OCI-LY7 (cell line): Measurements from ENCODE around the gene TUBB6. TPM values are rescaled to one million over a fixed set of nuclear protein-coding genes. Genes with fewer than 3 reads are reported as not detected.

Experiments used
- BruUV-seq: library from RNA; stranded (reverse); fragments of 400-500 nt; replicated peaks from 2 replicates; lab custom pipeline; 2021; lab: Mats Ljungman, UMichigan
- CTCF ChIA-PET: fragments of 300-600 bp; sonication (Branson Sonifier 250); formaldehyde crosslinking; loops from one replicate; lab custom pipeline; 2022; ENCODE audit warnings: antibody characterized with exemption; ENCODE audit not compliant: unreplicated experiment; lab: Charles Lee
- POLR2A ChIA-PET: fragments of 300-600 bp; sonication (Branson Sonifier 250); formaldehyde crosslinking; loops from one replicate; lab custom pipeline; 2022; ENCODE audit warnings: antibody characterized with exemption; lab: Charles Lee
- DNase-seq: peaks from one replicate; pipeline ENCODE4 v3.0.0-alpha.2; 2015; ENCODE audit warnings: low spot score
- H2AFZ ChIP-seq: fragments of 200-600 bp; sonication (generic), shearing (Covaris generic); 2 replicates; pipeline ENCODE4 v1.6.1; 2014; ENCODE audit warnings: mild to moderate bottlenecking, antibody characterized with exemption, low read length, moderate library complexity
- H3K27ac ChIP-seq: fragments of 200-600 bp; sonication (generic); 2 replicates; pipeline ENCODE4 v1.5.1; 2014; ENCODE audit warnings: mixed run types, low read depth, mild to moderate bottlenecking, moderate library complexity, low read length, inconsistent platforms; ENCODE audit not compliant: poor library complexity, severe bottlenecking
- H3K36me3 ChIP-seq: fragments of 200-600 bp; sonication (generic); 2 replicates; pipeline ENCODE4 v1.6.1; 2014; ENCODE audit warnings: mild to moderate bottlenecking, antibody characterized with exemption, low read length, moderate library complexity, mixed read lengths; ENCODE audit not compliant: insufficient read depth
- H3K4me1 ChIP-seq: fragments of 200-600 bp; sonication (generic); 2 replicates; pipeline ENCODE4 v1.5.1; 2014; ENCODE audit warnings: mild to moderate bottlenecking, low read length; ENCODE audit not compliant: insufficient read depth, poor library complexity, severe bottlenecking
- H3K4me2 ChIP-seq: fragments of 200-600 bp; sonication (generic); 2 replicates; pipeline ENCODE4 v1.6.1; 2014; ENCODE audit warnings: mild to moderate bottlenecking, low read length
- H3K4me3 ChIP-seq: fragments of 200-600 bp; sonication (generic); 2 replicates; pipeline ENCODE4 v1.5.1; 2014; ENCODE audit warnings: mild to moderate bottlenecking, low read depth, low read length; ENCODE audit not compliant: poor library complexity, severe bottlenecking
- H3K79me2 ChIP-seq: fragments of 200-600 bp; sonication (generic); 2 replicates; pipeline ENCODE4 v1.6.1; 2016; ENCODE audit warnings: low read depth, mild to moderate bottlenecking, low read length, moderate library complexity, mixed read lengths; ENCODE audit not compliant: insufficient read depth
- H3K9me2 ChIP-seq: fragments of 200-600 bp; sonication (generic); 2 replicates; pipeline ENCODE4 v1.6.1; 2016; ENCODE audit warnings: mild to moderate bottlenecking, low read length, mixed read lengths; ENCODE audit not compliant: insufficient read depth
- H3K9me3 ChIP-seq: fragments of 200-600 bp; sonication (generic); 2 replicates; pipeline ENCODE4 v1.6.1; 2014; ENCODE audit warnings: mild to moderate bottlenecking, mixed run types, low read length, mixed read lengths
- H4K20me1 ChIP-seq: fragments of 200-600 bp; sonication (generic); 2 replicates; pipeline ENCODE4 v1.6.1; 2014; ENCODE audit warnings: mild to moderate bottlenecking, antibody characterized with exemption, low read length, moderate library complexity, mixed read lengths; ENCODE audit not compliant: insufficient read depth
- CTCF ChIP-seq: fragments of 200-600 bp; sonication (generic); conservative IDR thresholded peaks from 2 replicates; pipeline ENCODE4 v1.5.1; 2014; ENCODE audit warnings: mild to moderate bottlenecking, antibody characterized with exemption, low read length, moderate library complexity, mixed read lengths
- EZH2phosphoT487 ChIP-seq: fragments of 200-600 bp; sonication (generic); IDR thresholded peaks from 2 replicates; pipeline ENCODE4 v1.6.1; 2018; ENCODE audit warnings: low read depth, borderline replicate concordance, mild to moderate bottlenecking, mixed run types, antibody characterized with exemption, low read length, moderate library complexity, mixed read lengths
- intact Hi-C: fragments of 100-400 bp; cut with micrococcal nuclease; formaldehyde crosslinking; loops from one replicate; pipeline ENCODE4 v1.10.0; 2022; ENCODE audit not compliant: unreplicated experiment
- total RNA-seq, 2 experiments: library from RNA; depleted of rRNA in 1 of 2; stranded (reverse); fragments of >200 nt in 1 of 2; shearing (Covaris generic) in 1 of 2; gene quantifications; 2 replicates each; pipeline ENCODE4 v1.2.3, GENCODE V29; 2014 to 2022

TUBB6 gene
- total RNA-seq, 2 experiments from 2014 or later: not detected

GRCh38 chr18:12288403-12288755 is 19.7 kb upstream of the TUBB6 start:
- ChIA-PET POLR2A (no interaction called here), CTCF (no interaction called here)
- Histone ChIP-seq H3K4me1 (no peaks in the 10 kb centered on the region), H3K36me3 (no peaks in the 10 kb centered on the region), H2AFZ (no peak overlapping the region), H3K27ac (no peak overlapping the region), H3K4me2 (no peak overlapping the region), H4K20me1 (no peaks in the 10 kb centered on the region), H3K9me2 (no peaks in the 10 kb centered on the region), H3K79me2 (no peaks in the 10 kb centered on the region), H3K9me3 (no peaks in the 10 kb centered on the region), H3K4me3 (no peak overlapping the region)
- intact Hi-C loops: no loop called here
- DNase-seq: no peak
- TF ChIP-seq CTCF (no peak), EZH2phosphoT487 (no peak)
- no TSS peak for BruUV-seq

- CTCF ChIA-PET: no interaction called here
- TF ChIP-seq EZH2phosphoT487: no peak
Measured at GRCh38 chr18:12290086-12290485, 18.0 kb upstream of the TUBB6 start.

GRCh38 chr18:12291161-12291560 is 16.9 kb upstream of the TUBB6 start:
- Histone ChIP-seq H2AFZ (no peak overlapping the region), H3K4me2 (no peak overlapping the region), H3K4me3 (no peak overlapping the region), H3K4me1 (no peaks in the 10 kb centered on the region), H4K20me1 (no peaks in the 10 kb centered on the region), H3K9me2 (no peaks in the 10 kb centered on the region), H3K27ac (no peak overlapping the region), H3K9me3 (no peaks in the 10 kb centered on the region), H3K79me2 (no peaks in the 10 kb centered on the region), H3K36me3 (no peaks in the 10 kb centered on the region)
- BruUV-seq: no TSS peak
- POLR2A ChIA-PET: interaction anchor here (0.6 kb wide), 1 partner anchor 56 kb away, joined by 3 read pairs; no protein-coding TSS in a partner anchor
- CTCF ChIA-PET: no interaction called here
- TF ChIP-seq CTCF (no peak), EZH2phosphoT487 (no peak)
- DNase-seq: no peak
- intact Hi-C loops: no loop called here

More at GRCh38 chr18:12290086-12290485, 18.0 kb upstream of the TUBB6 start:
- H3K4me1 ChIP-seq: no peaks in the 10 kb centered on the region
- DNase-seq: no peak
- H3K4me3 ChIP-seq: no peak overlapping the region
- H3K9me2 ChIP-seq: no peaks in the 10 kb centered on the region
- H4K20me1 ChIP-seq: no peaks in the 10 kb centered on the region
- H2AFZ ChIP-seq: no peak overlapping the region
- no peaks in the 10 kb centered on the region for H3K79me2 ChIP-seq
- no peak overlapping the region for H3K4me2 ChIP-seq
- POLR2A ChIA-PET: no interaction called here
- H3K9me3 ChIP-seq: no peaks in the 10 kb centered on the region
- H3K27ac ChIP-seq: no peak overlapping the region
- intact Hi-C loops: no loop called here
- BruUV-seq: no TSS peak
- no peaks in the 10 kb centered on the region for H3K36me3 ChIP-seq
